ENCODE data around the gene ASTE1.
"Not testable (repeated sequence)": the region's sequence is repeated elsewhere in the genome, so short reads cannot be mapped to it uniquely, and the experiment has no call there.

ASTE1 gene

GRCh38 chr3:131008326-131008725 is 18.3 kb downstream of the ASTE1 start:
- DNase-seq, result no peak

GRCh38 chr3:131007782-131008181 is 18.8 kb downstream of the ASTE1 start:
- DNase-seq, result no peak

DNA sequence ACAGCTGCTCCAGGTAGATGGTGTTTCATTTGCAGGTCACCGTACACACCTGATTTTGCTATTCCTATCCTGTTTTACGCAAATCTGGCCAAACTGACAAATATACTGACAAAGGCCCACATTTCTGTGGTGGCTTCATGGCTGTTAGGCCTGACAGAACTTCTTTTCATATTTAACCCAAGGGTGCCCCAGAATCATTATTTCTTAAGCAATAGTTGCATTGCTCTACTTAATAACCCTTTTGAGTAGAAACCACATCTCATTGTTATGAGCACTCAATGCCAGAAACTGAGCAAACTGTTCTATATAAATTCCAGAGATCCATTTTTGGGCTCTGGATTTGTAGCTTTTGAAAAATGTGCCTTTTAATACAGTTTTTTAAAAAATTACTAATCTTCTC is 19.4 kb downstream of the ASTE1 start:
- DNase-seq, result no peak

DNA sequence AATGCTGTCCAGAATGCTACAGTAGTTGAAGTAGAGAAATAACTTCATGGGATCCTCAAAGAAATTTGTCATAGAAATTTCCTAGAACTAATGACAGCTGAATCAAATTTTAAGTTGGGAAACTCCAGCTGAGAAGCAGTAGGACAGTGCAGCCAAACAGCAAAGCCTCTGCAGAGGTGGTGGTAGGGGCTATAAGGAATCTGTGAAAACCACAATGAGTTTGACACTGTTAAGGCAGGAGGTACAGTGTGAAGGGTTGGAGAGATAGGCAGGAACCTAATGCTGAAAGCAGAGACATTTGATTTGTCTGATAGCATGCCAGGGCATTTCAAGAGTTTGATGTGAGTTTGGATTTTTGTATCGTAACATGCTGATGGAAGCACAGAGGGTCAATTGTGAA is 22.0 kb downstream of the ASTE1 start:
- DNase-seq, result no peak

- DNase-seq, result no peak
These were observed 25.6 kb downstream of the ASTE1 start for GRCh38 chr3:131001071-131001470.

- no peak for DNase-seq
These were observed 29.3 kb downstream of the ASTE1 start for GRCh38 chr3:130997289-130997688.

DNA sequence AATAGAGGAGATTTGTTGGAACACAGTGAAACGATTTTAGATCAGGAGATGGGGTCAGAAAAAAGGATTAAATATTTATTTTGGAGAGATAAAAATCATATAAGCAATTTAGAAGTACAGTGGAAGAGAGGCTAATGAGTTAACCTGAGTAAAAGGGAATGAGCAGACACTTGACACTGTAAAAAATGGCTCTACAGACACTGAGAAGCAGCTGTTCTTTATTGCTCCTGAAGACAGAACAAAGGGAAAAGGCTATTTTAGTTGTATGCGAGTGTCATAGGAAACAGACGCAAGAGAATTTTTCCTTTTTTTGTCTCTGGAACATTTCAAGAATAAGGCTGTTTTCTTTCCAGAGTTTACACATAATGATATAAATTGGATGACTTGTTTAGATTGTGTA is 34.3 kb downstream of the ASTE1 start:
- no peak for DNase-seq

DNA sequence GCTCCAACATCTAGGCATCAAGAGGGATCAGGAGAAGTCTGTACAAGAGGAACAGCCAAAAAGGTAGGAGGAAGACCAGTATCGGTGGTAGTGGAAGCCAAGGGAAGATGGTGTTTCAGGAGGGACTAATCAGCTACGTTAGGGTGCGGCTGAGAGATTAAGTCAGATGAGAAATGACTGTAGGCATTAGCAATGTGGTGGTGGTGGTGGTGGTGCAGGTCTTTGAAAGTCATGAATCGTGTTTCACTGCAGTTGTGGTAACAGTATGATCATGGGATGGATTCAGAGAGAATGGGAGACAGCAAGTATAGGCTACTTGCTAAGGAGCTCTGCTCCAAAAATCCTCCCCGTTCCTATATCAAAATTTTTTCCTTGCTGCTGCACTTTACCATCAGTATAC is 35.5 kb downstream of the ASTE1 start:
- no peak for DNase-seq

DNA sequence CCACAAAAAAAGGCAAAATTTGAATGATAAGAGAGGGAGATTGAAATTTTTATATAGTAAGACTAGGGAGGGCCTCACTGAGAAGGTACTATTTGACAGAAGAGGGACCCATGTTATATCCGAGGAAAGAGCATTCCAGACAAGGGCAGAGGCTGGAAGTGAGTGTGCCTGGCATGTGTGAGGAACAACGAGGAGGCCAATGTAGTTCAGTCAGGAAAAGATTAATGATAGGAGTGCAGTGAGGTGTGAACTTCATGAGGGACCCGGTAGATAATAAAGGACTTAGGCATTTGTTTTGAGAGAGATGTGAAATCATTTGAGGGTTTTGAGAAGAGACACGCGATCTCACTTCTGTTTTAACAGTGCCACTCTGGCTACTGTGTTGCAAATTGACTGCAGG is 36.3 kb downstream of the ASTE1 start:
- no peak for DNase-seq

- DNase-seq, result no peak
These were observed 45.2 kb downstream of the ASTE1 start for GRCh38 chr3:130981469-130981868.

GRCh38 chr3:130979117-130979516 is 47.5 kb downstream of the ASTE1 start:
- DNase-seq, result no peak

GRCh38 chr3:130976706-130977105 is 49.9 kb downstream of the ASTE1 start:
- DNase-seq, result no peak

DNA sequence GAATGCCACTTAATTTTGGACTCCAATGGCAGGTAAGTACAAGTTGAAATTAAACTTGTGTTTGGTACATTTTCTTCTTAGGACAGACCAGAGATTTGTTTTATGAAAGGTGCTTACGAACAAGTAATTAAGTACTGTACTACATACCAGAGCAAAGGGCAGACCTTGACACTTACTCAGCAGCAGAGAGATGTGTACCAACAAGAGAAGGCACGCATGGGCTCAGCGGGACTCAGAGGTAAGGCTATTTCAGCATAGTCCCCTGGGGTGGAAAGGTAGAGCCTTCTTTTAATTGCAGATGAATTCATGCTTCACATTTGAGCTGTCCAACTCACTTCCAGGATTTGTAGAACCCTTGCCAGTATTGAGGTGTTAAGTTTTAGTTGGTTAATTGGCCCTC is 51.4 kb downstream of the ASTE1 start:
- no peak for DNase-seq

DNA sequence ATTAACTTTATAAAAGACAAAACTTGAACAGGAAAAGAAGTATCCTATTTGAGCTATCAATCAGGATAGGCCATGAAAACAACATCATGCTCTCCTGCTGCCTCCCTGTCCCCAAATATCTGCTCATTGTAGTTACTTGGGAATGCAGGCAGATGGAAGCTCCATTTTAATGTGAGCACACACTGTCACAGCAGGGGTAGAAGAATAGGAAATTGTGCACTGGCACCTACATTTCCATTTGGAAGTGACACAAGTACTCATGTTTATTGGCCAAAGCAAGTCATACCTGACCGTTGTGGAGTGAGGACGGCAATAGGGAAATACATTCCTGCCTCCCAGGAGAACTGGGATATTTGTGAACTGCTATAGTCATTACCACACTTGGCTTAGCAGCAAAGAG is 52.4 kb downstream of the ASTE1 start:
- DNase-seq, result no peak

DNA sequence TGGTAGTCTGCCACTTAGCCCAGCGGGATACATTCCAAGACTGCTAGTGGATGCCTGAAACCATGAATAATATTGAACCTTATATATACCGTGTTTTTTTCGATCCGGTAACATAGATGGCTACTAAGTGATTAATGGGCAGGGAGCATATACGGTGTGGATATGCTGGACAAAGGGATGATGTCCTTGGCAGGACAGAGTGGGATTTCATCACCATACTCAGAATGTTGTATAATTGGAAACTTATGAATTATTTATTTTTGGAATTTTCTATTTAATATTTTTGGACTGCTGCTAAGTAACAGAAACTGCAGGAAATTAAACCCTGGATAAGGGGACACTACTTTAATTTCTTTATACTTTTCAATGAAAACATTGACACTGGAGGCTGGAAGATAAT is 53.2 kb downstream of the ASTE1 start:
- DNase-seq, result no peak

- DNase-seq, result not testable (repeated sequence)
These were observed 54.0 kb downstream of the ASTE1 start for GRCh38 chr3:130972592-130972991.

- no peak for DNase-seq
These were observed 55.4 kb downstream of the ASTE1 start for GRCh38 chr3:130971208-130971607.

DNA sequence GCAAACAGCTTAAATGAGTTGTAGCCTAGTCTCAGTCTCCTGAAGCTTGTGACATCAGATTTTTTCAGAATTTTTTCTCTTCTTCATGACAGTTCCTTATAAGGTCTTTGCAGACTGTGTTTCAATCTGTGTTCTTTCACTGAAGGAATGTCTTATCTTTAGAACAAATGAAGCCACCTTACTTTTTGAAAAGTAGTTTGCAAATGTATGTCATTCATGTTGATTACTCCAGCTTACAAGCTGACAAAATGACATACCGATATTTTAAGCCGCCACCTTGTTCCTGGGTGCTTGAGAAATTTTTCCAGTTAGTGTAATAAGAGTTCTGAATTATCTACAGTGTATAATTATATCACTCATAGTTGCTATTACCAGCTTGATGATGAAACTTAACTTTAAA is 57.0 kb downstream of the ASTE1 start:
- DNase-seq, result no peak

DNA sequence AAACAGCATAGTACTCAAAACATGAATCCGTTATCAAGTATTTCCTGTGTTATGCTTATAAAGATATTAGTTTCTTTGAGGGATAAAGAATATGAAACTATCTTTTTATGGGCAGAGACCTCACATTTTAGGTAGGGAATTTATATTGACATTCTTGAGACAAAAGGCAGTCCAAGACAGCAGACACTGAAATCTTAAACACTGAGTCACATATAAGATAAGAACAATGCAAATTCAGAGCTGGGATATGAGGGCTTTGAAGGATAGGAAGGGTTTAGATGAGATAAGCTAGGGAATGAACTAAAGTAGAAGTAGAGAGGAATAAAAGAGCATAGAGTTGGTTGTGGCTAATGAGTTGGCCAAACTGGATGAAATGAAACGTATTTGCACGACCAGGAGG is 58.4 kb downstream of the ASTE1 start:
- DNase-seq, result no peak

GRCh38 chr3:130967281-130967680 is 59.3 kb downstream of the ASTE1 start:
- no peak for DNase-seq

- no peak for DNase-seq
These were observed 62.7 kb downstream of the ASTE1 start for GRCh38 chr3:130963878-130964277.

All from effector CD4-positive, alpha-beta T cell (primary cell).